Measurements from ENCODE around the gene WWOX.

The WWOX gene

DNA sequence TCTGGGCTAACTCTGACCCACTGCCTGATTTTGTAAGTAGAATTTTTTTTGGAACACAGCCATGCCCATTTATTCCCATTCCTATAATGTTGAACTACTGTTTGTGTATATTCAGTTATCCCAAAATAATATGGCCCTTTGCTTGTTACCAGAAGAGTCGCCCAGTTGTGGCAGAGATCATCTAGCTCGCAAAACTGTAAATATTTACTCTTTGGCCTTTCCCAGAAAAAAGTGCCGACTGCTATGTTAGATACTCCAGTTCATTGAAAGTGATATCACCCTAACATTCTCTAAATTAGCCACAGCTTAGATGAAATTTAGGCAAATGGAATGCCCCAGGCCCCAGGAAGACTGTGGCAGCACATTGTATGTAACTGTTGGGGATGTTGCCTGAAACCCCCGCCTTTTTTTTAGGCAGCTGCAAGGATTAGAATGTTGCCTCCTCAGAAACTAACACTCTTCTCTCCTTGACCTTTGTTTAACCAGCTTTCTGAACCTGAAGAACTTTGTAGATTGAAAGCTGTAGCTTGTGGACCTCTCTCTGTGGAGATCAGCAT is 19.1 kb downstream of the WWOX start:
- TF ChIP-seq ZNF274 (IDR thresholded peaks at IDR 0.05; ENCODE audit: low read depth, low read length) = no peak
- H3K4me3 ChIP-seq (ENCODE audit: low read length) = no peak overlapping the region

GRCh38 chr16:78122774-78123315 is 23.4 kb downstream of the WWOX start:
- TF ChIP-seq ZNF274 (IDR thresholded peaks at IDR 0.05; ENCODE audit: low read depth, low read length) = no peak
- H3K4me3 ChIP-seq (ENCODE audit: low read length) = no peak overlapping the region

GRCh38 chr16:78125112-78125844 is 25.8 kb downstream of the WWOX start:
- no peak overlapping the region for H3K4me3 ChIP-seq (ENCODE audit: low read length)
- TF ChIP-seq ZNF274 (IDR thresholded peaks at IDR 0.05; ENCODE audit: low read depth, low read length) = no peak

DNA sequence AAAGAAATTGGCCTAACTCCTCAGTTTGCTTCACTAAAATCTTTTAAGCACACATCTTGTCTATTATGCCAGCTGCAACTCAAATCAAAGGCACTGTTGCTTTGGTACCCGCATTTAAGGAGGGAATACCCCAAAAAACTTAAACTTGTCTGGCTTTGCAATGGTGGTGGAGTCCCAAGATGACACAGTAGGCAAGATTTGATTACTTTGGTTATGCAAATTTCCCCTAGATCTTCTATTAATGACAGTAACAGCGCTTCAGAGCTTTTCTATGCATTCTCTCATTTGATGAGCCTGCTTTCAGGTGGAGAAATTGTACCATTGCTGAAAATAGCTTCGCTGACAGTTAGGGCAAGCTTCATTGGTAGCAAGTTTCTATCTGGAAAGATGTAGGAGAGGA is 27.2 kb downstream of the WWOX start:
- no peak for TF ChIP-seq ZNF274 (IDR thresholded peaks at IDR 0.05; ENCODE audit: low read depth, low read length)
- H3K4me3 ChIP-seq (ENCODE audit: low read length) = no peak overlapping the region

DNA sequence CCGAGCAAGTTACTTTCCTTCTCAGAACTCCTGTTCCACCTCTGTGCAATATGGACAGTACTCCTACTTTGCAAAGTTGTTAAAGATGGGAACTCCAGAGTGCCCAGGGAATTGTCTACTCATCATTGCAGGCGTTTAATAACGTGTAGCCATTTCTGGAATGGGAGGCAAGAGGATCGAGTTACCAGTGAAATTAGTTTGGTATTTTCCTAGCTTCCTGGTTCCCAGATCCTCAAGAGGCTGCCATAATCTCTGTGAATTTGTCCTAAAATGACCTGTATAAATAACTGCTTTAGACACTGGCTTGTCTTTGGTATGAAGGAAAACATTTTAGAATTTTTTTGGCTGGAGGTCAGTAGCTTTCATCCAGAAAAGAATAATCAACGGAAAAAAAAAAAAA is 27.7 kb downstream of the WWOX start:
- no peak overlapping the region for H3K4me3 ChIP-seq (ENCODE audit: low read length)

GRCh38 chr16:78128913-78129312 is 29.5 kb downstream of the WWOX start:
- no peak for TF ChIP-seq ZNF274 (IDR thresholded peaks at IDR 0.05; ENCODE audit: low read depth, low read length)
- H3K4me3 ChIP-seq (ENCODE audit: low read length) = no peak overlapping the region

More for the DNA sequence above, 27.7 kb downstream of the WWOX start:
- TF ChIP-seq ZNF274 (IDR thresholded peaks at IDR 0.05; ENCODE audit: low read depth, low read length) = no peak

DNA sequence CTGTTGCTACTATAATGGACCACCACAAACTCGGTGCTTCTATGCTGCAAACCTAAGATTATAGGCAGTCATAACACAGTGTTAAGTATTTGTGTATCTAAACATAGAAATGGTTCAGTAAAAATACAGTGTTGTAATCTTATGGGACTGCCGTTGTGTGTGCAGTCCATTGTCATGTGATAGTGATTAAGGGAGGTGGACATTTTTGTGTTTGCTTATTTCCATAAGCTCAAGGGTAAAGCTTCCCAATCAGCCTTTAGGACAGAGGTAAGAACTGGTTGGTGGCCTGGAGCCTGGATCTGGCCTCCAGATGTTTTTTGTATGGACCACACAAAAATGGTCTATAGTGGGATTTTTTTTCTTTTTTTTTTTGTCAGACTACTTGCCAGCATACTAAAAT is 29.9 kb downstream of the WWOX start:
- no peak for TF ChIP-seq ZNF274 (IDR thresholded peaks at IDR 0.05; ENCODE audit: low read depth, low read length)
- H3K4me3 ChIP-seq (ENCODE audit: low read length) = no peak overlapping the region

DNA sequence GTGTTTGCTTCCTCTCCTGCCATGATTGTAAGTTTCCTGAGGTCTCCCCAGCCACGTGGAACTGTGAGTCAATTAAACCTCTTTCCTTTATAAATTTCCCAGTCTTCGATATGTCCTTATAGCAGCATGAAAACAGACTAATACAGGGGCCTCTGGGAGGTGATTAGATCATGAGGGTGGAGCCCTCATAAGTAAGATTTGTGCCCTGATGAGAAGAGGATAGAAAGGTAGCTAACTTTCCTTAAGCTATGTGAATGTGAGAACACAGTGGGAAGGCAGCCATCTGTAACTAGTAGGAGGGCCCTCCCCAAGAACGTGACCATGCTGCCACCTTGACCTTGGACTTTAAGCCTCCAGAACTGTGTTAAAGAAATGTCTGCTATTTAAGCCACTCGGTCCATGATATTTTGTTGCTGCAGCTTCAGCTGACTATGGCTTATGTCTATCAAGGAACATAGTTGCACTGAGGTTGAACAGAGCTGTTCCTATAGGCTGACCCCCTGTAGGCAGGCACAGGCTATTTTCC is 30.7 kb downstream of the WWOX start:
- H3K4me3 ChIP-seq (ENCODE audit: low read length) = no peak overlapping the region
- TF ChIP-seq ZNF274 (IDR thresholded peaks at IDR 0.05; ENCODE audit: low read depth, low read length) = no peak

- H3K4me3 ChIP-seq (ENCODE audit: low read length) = no peak overlapping the region
- no peak for TF ChIP-seq ZNF274 (IDR thresholded peaks at IDR 0.05; ENCODE audit: low read depth, low read length)
Observed at GRCh38 chr16:78130950-78131349, 31.5 kb downstream of the WWOX start.

- no peak for TF ChIP-seq ZNF274 (IDR thresholded peaks at IDR 0.05; ENCODE audit: low read depth, low read length)
- H3K4me3 ChIP-seq (ENCODE audit: low read length) = no peak overlapping the region
Observed at GRCh38 chr16:78133919-78134318, 34.5 kb downstream of the WWOX start.

DNA sequence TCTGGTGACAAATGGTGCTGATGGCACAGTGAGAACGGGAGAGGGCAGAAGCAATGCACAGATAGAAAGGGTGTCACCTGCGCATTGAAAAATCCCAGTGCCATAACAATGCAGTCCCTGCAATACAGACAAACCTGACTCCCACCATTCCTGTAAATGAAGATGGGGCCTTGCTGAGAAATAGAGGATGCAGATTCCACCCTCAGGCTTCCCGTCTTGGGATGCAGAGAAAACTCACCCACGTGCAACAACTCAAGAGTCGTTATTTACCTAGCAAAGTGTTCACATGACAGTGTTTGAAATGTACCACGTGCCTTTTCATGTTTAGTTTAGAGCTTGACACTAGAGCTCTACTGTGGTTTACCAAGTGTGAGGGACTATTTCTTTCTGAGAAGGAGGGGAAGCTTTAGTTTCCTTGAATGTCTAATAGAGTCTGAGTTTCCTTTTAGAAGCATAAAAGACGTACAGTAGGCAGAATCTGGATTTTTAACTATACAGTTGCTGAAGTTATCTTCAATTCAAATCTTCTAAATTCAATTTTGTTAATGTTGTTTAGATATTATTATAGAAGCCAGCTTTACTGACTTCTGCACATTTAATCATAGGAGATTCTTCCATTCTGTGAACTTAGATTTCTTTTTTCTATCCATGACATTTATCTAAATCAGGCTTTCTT is 35.6 kb downstream of the WWOX start:
- no peak for TF ChIP-seq ZNF274 (IDR thresholded peaks at IDR 0.05; ENCODE audit: low read depth, low read length)
- H3K4me3 ChIP-seq (ENCODE audit: low read length) = no peak overlapping the region

- no peak overlapping the region for H3K4me3 ChIP-seq (ENCODE audit: low read length)
- no peak for TF ChIP-seq ZNF274 (IDR thresholded peaks at IDR 0.05; ENCODE audit: low read depth, low read length)
Observed at GRCh38 chr16:78137179-78137578, 37.7 kb downstream of the WWOX start.

DNA sequence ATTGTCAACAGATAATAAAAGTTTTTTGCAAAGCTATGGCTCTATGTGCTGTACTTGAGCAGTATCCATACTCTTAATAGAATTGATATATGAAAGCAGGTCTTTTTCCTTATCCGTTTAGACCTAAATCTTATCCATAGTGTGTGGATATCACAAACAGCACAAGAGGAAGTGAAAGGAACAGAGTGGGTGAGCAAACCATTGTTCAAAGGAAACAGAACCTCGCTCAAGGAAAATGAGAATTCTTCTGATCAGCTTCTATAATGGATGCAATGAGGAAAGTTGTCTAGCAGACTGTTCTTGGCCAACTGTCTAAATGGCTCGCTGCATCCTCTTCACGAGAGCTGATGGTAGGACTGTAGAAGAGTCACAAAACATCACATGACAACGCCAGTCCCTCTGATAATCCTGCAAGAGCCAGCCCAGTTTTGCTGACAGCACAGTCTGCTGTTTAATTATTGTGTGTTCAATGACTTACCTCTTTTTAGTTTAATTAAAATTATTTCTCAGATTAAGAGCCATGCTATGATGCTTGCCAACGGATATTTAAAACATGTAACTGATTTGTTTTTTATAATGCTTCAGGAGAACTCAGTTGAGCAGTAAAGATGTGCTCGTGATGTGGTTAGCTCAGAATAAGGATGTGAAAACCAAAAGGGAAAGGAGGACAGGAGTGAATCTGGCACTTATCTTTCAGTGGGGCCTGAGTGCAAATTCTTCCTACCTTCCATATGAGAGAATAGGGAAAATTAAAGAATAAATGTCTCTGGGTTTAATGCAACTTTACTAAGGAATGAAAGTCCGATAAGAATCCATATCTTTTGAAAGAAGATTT is 38.5 kb downstream of the WWOX start:
- no peak overlapping the region for H3K4me3 ChIP-seq (ENCODE audit: low read length)
- no peak for TF ChIP-seq ZNF274 (IDR thresholded peaks at IDR 0.05; ENCODE audit: low read depth, low read length)

All from GM08714 (cell line).